OCI-LY1 (cell line): ENCODE data around the gene NUDT5.

Experiments
- EZH2 ChIP-seq: fragments of 200-600 bp; sonication (generic), shearing (Covaris generic); IDR thresholded peaks from 2 replicates; pipeline ENCODE4 v1.8.0; 2017; ENCODE audit warnings: borderline replicate concordance, mixed run types, mild to moderate bottlenecking, antibody characterized with exemption, low read length, moderate library complexity, mixed read lengths
- TF ChIP-seq, protein P1 (sequence below): fragments of 200-600 bp; sonication (generic), shearing (Covaris generic); IDR thresholded peaks from 2 replicates; pipeline ENCODE4 v1.5.1; 2017; ENCODE audit warnings: mild to moderate bottlenecking, antibody characterized with exemption, low read length, moderate library complexity, mixed read lengths

DNA sequence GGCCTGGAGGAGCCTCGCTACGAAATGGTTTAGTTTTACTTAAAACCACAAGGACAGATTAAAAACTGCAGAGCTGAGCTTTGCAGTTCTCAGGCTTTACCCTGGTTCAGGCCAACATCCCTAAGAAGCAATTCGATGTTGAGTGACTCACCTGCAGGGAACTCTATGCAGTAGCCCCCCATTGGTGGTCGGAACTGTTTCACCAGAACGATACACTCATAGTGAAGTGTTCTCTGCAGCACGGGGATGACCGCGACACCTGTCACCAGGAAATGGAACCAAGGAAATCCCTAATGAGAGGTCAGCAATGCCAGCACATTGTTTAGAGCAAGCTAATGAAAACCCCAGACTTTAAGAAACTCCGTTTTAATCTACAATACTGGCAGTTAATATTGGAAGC lies 18.0 kb downstream of the NUDT5 start:
- TF ChIP-seq, protein P1, sequence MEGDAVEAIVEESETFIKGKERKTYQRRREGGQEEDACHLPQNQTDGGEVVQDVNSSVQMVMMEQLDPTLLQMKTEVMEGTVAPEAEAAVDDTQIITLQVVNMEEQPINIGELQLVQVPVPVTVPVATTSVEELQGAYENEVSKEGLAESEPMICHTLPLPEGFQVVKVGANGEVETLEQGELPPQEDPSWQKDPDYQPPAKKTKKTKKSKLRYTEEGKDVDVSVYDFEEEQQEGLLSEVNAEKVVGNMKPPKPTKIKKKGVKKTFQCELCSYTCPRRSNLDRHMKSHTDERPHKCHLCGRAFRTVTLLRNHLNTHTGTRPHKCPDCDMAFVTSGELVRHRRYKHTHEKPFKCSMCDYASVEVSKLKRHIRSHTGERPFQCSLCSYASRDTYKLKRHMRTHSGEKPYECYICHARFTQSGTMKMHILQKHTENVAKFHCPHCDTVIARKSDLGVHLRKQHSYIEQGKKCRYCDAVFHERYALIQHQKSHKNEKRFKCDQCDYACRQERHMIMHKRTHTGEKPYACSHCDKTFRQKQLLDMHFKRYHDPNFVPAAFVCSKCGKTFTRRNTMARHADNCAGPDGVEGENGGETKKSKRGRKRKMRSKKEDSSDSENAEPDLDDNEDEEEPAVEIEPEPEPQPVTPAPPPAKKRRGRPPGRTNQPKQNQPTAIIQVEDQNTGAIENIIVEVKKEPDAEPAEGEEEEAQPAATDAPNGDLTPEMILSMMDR = no peak
- no peak for TF ChIP-seq EZH2
